Measurements from ENCODE around the gene KCNIP3.
A peak's percentile ranks its signal among the peaks of the same experiment; 100 is the strongest.

Gene KCNIP3

DNA sequence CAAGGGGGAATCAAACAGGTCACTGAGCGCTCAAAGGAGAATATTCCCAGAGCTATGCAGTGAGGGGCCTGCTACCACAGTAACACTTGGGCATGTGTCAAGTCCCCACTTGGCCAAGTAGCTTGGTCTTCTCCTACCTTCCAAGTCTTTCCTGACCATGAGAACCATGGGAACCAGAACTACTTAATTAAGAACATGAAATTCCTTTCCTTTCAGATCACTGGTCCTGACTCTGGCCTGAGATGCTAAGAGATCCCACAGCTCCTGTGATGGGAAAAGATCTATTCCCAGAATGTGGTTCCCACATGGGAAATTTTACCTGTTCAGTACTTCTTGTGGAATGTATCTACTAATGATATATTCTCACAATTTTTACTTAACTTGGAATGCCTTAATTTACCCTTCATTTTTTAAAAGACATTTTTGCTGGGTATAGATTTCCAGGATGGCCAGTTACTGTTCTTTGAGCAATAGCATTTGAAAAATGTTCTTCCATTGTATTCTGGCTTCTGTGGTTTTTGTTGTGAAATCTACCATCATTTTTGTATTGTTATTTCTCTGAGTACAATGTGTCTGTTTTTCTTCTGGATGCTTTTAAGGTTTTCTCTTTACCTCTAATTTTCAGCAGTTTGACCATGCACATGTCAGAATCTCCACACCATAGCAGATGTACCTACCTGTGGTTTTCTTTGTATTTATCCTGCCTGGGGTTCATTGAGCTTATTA lies 37.9 kb downstream of the KCNIP3 start:
- intact Hi-C loops (cut with DNase I) = no loop called here
- no peak for DNase-seq

DNA sequence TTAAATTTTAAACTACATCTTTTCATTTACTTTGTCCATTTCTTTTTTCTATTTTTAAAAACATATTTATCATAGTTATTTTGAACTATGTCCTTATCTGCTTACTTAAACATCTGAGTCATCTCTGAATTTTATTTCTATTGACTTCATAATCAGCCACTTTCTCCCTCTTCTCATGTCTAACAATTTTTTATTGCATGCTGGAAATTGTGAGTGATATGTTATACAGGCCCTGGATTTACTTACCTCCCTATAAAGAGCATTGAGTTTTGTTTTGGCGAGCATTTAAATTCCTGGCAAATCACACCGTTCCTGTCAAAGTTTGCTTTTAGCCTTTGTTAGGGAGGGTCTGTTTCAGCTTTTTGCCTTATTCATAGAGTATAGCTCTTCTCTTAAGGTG lies 39.3 kb downstream of the KCNIP3 start:
- intact Hi-C loops (cut with DNase I) = no loop called here
- no peak for DNase-seq

DNA sequence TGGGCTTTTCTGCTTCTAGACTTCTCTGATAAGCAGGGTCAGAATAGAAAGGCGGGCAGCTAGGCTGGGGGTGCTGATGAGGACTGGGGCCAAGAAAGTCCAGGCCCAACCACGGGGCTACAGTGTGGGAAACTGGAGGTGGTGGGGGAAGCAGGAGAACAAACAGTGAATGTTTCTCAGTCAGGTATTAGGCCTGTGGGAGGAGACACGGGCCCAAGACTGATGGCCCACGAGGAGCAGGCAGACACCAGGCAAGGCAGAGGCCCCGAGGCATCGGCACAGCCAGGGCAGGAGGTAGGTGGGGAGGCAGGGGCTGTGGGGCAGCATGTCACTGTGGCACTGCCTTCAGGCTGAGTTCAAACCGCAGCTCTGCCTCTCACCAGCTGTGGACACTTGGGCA lies 40.7 kb downstream of the KCNIP3 start:
- no peak for DNase-seq
- intact Hi-C loops (cut with DNase I) = no loop called here

DNA sequence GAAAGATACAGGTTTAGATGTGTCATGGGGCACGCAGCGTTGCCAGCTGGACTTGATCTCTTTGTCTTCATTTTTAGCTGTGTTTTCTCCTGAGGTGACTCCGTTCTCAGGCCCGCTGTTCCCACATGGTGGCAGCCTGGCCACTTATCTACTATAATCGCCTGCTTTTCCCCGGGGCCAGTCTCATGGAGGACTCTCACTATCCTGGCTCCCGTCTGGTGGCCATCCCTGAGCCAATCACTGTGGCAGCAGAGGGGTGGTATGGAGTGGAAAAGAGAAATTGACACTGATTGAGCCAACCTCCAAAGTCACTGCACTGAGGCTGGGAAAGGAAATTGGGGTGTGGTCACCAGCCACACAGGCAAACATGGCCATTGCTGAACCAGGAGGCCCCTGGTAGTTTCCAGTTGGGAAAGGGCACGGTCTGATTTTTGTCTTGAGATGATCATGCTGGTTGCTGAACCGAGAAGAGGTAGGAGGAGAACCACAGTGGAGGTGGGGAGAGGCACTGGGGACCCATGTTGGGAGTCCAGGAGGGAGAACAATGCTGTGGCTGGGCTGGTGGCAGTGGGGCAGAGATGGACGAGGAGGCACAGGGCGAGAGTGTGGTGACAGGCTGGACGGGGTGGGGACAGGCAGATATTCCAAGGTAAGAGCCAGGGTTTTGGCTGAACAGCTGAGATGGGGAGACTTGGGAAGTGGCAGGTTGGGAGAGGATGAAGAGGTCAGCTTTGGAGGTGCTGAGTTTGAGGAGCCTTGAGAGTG lies 45.6 kb downstream of the KCNIP3 start:
- peak in 8 of 42 donors; percentile 1 to 24 (median 12) for DNase-seq
- intact Hi-C loops (cut with DNase I) = no loop called here

DNA sequence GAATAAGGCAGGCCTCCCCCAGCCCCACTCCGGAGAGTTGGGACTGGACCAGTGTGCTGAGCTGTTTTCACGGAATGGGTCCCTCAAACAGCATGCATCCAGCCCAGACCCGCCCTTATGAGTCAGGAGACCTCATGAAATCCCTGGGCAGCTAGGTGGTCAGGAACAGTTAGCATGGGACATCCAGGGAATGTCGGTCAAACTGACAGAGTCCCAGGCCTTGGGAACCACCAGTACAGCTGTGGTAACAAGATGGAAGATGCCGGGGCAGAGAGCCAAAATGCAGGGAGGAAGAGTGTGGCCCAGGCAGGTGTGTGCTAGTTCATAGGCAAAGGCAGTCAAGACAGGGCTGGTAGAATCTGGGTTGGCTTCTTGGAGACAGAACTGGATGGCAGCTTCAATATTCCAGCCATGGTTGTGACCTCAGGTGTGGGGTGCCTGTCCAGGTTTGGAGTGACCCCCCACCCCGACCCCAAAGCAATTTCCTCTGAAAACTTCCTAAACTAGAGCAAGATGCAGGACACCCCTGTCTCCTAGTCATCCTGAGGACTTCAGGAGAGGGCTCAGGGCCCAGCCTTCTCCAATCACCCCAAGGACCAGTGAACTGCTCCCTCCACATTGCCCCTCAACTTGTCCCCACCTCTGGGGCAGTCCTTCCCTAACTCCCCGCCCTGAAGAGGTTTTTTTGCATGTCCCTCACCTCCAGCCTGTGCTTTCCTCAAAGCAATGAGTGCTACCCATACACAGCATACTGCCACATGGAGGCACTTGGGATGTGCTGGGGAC lies 46.5 kb downstream of the KCNIP3 start:
- peak in 11 of 42 donors; percentile 4 to 24 (median 10) for DNase-seq

DNA sequence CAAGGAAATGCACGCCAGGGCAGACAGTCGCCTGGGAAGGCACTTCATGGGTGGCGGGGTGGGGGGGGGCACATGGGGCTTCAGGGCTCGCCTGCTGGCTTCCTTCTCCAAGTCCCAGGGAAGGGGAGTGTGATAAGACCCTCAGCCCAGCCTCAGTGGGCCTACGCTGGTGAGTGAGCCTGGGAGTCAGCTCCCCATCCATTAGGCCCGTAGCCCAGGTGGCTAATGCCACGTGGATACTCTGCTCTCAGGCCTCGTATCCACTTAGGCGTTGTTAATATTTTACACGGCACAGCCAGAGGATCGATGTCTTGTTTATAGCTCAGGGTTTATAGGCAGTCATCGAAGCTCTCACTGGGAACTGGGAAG lies 47.1 kb downstream of the KCNIP3 start:
- peak in 10 of 42 donors; percentile 1 to 29 (median 8) for DNase-seq
- intact Hi-C loops (cut with DNase I) = no loop called here

More for the DNA sequence above, 46.5 kb downstream of the KCNIP3 start:
- intact Hi-C loops (cut with DNase I) = no loop called here

DNA sequence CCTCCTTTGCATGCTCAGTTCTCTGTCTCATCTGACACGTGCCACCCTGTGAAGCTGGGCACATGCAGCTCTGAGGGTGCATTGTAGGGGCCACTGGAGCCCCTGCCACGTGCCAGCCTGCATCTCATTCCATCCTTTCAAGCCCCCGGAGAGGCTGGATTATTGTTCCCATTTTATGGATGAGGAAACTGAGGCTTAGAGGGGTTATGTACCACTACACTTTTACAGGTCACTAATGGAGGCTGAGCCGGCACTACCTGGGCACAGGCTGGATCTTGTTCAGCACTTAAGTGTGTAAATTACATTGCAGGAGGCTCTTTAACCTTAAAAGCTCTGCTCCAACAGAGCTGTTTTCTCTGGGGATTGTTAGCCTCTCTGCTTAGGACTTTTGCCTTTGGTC lies 47.5 kb downstream of the KCNIP3 start:
- intact Hi-C loops (cut with DNase I) = no loop called here
- peak in 11 of 42 donors; percentile 2 to 32 (median 8) for DNase-seq

DNA sequence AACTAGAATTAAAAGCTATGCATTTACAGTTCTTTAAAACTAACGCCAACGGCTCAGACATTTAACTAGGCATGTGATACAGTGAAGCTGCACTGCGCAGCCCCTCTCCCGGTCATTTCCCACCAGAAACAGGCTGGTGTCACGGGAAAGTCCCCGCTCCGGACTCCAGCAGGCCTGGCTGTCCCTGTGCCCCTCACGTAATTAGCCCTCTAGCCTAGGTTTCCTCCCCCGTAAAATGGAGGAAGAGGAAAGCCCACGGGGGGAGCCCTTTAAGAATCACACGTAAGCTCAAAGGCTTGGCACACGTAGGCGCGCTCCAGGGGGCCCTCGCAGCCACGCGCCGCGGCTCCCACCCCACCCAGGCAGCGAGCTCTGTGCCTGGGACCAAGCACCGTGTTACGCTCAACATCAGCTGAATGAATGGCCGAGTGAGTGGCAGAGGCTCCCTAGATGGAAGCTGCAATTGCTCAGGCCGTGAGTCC lies 48.0 kb downstream of the KCNIP3 start:
- peak in 3 of 42 donors; percentile 8 to 16 (median 14) for DNase-seq
- intact Hi-C loops (cut with DNase I) = no loop called here

DNA sequence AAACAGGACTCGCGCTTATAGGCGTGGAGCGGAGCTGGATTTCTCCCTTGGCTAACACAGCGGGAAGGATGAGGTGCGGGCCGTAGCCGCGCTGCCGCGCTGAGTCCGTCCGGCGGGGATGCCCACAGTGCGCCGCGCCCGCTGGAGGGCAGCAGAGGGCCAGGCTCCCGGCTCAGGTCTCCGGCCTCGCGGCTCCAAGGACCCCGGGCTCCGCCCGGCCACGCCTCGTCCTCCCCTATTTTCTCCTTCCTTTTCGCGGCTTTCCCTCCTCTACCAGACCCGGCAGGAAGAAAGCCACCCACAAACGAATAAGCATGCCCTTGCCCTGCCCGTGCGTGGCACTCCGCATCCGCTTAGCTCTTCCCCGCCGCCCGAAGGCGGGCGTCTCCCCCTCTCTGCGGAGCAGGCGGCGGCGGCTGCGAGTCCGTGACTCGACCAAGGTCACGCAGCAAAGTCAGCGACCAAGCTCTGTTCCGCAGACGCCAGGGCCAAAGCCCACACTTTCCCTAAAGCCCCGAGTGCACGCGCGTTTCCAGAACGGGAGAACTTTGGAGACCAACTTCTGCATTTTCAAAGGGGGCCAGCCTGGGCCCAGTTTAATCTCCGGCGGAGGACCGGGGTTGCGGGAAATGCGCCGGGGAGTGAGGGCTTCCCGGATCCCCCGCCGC lies 48.5 kb downstream of the KCNIP3 start:
- intact Hi-C loops (cut with DNase I) = no loop called here
- DNase-seq = peak; percentile 55 to 92 (median 83)

DNA sequence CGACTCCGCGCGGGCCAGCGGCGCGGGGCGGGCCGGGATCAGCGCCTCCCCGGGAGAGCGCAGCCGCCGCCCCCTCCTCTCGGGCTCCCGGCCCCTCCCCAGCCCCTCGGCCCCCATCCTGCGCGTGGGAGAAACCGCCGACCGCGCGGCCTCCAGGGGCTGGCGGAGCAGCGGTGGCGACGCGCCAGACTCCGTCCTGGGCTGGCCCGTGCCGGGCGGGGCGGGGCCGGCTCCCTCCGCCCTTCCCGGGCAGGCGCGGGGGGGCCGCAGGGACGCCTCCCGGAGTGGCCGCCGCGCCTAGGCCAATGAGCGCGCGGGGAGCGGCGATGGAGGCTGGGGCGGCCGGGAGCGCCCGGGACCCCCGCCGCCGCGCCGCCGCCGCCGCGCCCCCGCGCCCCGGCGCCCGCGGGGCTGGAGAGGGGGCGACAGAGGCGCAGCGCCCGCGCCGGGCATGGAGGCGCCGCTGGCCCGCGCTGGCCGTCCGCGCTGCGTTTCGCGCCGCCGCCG lies 49.1 kb downstream of the KCNIP3 start:
- intact Hi-C loops (cut with DNase I) = no loop called here
- DNase-seq = peak in 31 of 42 donors; percentile 9 to 71 (median 41)

DNA sequence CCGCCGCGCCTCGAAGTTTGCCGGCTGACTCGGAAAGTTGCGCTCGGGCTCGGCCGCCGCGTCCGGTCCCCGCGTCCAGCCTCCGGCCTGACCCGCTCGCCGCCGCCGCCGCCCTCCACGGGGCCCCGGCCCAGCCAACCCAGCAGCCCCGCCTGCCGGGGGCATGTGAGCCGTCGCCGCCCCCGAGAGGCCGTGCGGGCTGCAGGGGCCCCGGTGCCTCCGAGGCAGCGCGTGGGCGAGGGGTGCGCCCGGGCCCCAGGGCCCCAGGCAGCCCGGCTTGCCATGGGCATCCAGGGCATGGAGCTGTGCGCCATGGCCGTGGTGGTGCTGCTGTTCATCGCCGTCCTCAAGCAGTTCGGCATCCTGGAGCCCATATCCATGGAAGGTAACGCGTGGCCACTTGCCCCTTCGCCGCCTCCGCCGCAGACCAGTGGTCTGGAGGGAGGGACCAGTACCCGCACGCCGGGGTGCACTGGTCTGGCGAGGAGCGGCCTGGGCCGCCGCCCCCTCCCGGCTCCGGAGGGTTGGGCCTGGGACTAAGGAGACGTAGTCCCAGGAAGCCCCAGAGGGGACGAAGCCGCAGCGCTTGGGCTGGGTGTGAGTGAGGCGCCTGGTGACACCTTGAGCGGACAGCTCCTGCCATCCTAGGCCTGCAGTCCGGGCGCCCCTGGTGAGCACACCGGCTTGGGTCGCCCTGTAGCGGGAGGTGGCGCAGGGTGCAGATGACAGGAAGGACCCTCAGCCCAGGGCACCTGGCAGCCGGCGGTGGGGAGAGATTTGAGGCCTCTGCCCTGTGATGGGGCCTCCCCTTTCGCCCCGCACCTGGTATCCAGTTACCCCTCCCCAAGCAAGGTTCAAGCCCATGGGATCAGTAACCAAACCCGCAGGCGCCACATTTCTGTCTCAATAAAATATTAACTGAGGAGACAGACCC lies 49.9 kb downstream of the KCNIP3 start:
- DNase-seq = peak in 15 of 42 donors; percentile 8 to 43 (median 19)
- intact Hi-C loops (cut with DNase I) = no loop called here

DNA sequence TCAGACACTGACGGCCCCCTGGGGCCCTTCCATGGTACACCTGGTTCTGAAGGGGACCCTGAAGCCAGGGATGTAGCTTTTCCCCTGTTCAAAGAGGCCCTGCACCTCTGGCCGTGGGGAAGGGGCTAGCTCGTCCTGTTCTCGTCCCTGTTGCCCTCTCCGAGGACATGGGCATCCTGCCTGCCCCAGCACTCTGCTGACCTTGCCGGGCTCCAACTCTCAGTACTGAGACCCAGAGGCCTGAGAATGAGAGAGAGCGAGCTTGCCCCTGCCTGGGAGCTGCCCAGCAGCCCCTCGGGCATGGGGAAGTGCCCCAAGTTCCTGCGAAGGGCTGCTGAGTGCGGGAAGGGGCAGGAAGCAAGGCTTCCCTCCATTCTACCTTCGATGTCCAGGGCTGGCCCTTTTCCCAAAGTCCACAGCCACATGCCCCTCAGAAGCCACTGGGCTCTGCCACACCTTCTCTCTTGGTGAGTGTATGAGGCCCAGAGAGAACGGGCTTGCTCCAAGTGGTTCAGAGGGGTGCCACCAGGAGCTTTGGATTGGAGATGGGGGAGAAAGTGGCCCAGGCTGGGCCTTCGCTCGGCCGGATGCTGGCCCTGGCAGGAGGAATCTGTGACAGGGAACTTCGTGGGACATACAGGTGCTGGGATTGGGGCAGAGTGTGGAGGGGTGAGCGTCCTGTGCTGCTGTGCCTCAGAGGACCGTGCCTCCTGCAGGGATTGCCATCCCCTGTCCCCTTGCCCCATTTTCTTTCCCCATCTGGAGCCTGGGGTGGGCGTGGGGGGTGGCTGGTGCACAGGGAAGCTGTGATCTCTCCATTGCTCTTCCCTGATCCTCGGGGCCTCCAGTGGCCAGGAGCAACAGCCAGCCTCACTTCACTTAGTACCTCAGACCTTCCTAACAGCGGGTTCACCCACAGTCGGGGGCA lies 50.8 kb downstream of the KCNIP3 start:
- DNase-seq = peak in 12 of 42 donors; percentile 2 to 34 (median 10)
- intact Hi-C loops (cut with DNase I) = no loop called here

DNA sequence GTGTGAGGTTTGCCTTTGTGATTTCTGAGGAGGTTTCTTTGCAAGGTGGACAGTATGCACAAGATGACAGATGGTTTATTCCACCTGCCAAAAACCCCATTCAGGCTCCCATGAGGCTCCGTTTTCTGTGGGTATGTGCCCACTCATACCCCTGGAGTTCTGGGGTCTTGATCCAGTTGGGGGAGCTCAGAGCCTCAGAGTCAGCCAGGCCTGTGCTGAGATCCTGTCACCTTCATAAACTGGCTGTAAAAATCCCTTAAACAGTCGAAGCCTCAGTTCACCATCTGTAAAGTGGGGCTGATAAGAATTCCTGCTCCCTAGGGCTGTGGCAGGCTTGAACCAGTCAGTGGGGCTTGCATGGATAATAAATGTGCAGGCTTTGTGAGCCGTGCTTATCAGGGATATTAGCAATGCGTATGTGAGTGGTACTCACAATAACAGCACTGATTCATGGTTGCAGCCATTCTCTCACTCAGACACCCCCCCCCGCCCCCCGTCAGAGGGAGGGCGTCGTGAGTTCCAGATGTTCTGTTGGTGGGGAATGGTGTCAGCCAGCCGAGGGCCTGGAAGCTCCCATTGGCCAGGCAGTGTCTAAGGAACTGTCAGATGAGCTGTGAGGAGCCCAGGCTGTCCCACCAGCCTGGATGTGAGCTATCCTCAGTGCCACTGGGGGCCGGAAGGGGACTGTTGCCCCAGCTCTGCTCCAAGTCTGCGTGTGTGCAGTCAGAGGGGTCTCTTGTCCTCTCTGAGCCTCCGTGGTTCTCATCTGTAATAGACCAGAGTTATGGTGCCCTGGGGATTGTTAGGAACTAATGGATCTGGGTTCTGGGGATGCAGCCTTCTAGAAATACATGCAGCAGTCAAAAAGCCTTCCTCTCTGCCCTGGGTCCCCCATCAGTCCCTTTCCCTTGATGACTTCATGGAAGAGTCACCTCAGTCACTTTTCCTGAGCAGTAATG lies 51.7 kb downstream of the KCNIP3 start:
- DNase-seq = peak in 12 of 42 donors; percentile 6 to 34 (median 16)
- intact Hi-C loops (cut with DNase I) = no loop called here

DNA sequence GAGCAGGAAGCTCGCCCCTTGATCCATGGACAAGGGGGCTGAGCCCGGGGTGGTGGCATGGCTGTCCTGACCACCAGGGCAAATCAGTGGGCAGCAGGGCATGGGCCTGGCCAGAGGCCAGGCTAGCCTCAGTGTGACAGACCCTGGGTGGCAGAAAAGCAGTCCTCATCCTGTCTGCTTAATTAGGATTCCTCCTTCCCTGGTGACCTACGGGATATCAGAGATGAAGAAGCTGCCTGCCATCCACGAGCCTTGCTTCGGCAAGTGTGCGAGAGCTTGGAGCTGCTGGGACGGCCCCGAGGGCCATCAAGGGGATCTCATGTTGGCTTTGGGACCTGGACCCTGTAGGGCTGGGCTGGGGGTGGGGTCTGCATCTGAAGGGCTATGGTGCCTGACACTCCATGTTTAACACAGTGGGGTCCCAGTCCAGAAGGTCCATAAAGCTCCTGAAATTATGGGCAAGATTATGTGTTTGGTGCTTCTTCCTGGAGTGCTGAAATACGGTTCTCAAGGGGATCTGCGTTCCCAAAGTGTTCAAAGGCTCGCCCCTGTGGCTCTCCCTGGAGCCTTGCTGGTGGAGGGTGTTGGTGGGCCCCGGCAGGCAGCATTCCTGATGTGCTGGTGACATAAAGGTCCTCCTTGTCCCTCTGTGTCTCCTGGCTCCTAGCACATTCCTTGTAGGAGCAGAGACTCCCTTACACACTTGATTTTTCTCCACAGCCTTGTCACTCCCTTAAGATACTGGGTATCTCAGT lies 52.6 kb downstream of the KCNIP3 start:
- intact Hi-C loops (cut with DNase I) = no loop called here

DNA sequence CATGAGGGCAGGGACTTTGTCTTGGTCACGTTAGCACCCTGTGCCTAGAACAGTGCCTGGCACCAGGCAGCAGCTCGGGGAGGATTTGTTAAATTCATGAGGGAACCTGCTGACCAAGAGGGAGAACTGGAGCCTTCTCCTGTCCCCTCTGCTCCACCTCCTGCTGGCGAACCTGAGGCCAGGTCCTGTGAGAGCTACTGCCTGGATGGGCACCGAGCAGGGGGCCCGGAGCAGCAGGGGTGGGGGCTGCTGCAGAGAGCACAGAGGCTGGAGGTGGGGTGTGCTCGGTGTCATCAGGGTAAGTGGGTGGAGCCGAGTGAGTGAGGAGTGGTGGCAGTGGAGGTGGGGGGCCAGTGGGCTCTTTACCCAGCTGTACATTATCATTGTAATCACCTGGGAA lies 53.2 kb downstream of the KCNIP3 start:
- peak in 11 of 42 donors; percentile 0 to 19 (median 5) for DNase-seq
- intact Hi-C loops (cut with DNase I) = no loop called here

More for the DNA sequence above, 52.6 kb downstream of the KCNIP3 start:
- DNase-seq = peak in 12 of 42 donors; percentile 1 to 28 (median 10)
